SK-N-SH treated with all-trans-retinoic acid at 6 μM for 48 hours (cell line): ENCODE measurements around the gene SPINK5.

Experiments used
- ATAC-seq: fragments of 200-7000 bp; cut with Tn5 transposase; 3 replicates; pipeline ENCODE4 v1.9.1; 2020; ENCODE audit warnings: mild to moderate bottlenecking, moderate library complexity
- ARNTL ChIP-seq: fragments of 450-650 bp; formaldehyde crosslinking; IDR thresholded peaks from 2 replicates; pipeline ENCODE4 v1.5.0; 2020; ENCODE audit warnings: low read depth, mild to moderate bottlenecking, moderate library complexity, borderline replicate concordance
- BACH2 ChIP-seq: fragments of 250-450 bp; sonication (Bioruptor Pico); IDR thresholded peaks from 2 replicates; pipeline ENCODE4 v1.9.0; 2021; ENCODE audit warnings: mild to moderate bottlenecking, borderline replicate concordance
- CREB5 ChIP-seq: fragments of 250-450 bp; sonication (Bioruptor Pico); IDR thresholded peaks from 2 replicates; pipeline ENCODE4 v1.5.1; 2020; ENCODE audit warnings: low read depth, mild to moderate bottlenecking, moderate library complexity
- CSDC2 ChIP-seq: fragments of 250-450 bp; sonication (Bioruptor Pico); IDR thresholded peaks from 2 replicates; pipeline ENCODE4 v1.5.0; 2020; ENCODE audit warnings: mild to moderate bottlenecking, moderate library complexity
- CSRNP3 ChIP-seq: fragments of 250-450 bp; sonication (Bioruptor Pico); IDR thresholded peaks from 2 replicates; pipeline ENCODE4 v1.5.1; 2021; ENCODE audit warnings: mild to moderate bottlenecking, moderate library complexity
- ESRRG ChIP-seq: fragments of 250-450 bp; sonication (Bioruptor Pico); IDR thresholded peaks from 2 replicates; pipeline ENCODE4 v1.6.1; 2021; ENCODE audit warnings: mild to moderate bottlenecking
- GLIS3 ChIP-seq: fragments of 250-450 bp; sonication (Bioruptor Pico); IDR thresholded peaks from 2 replicates; pipeline ENCODE4 v1.5.0; 2020; ENCODE audit warnings: mild to moderate bottlenecking, moderate library complexity
- ISL1 ChIP-seq: fragments of 250-450 bp; sonication (Bioruptor Pico); IDR thresholded peaks from 2 replicates; pipeline ENCODE4 v2.1.2; 2022; ENCODE audit warnings: mild to moderate bottlenecking, moderate library complexity
- OSR1 ChIP-seq: fragments of 250-450 bp; sonication (Bioruptor Pico); IDR thresholded peaks from 2 replicates; pipeline ENCODE4 v1.8.0; 2022; ENCODE audit warnings: moderate library complexity, mild to moderate bottlenecking, inconsistent platforms
- PATZ1 ChIP-seq: fragments of 250-450 bp; sonication (Bioruptor Pico); IDR thresholded peaks from 2 replicates; pipeline ENCODE4 v1.8.0; 2020; ENCODE audit warnings: mild to moderate bottlenecking, moderate library complexity, borderline replicate concordance
- POU6F1 ChIP-seq: fragments of 250-450 bp; sonication (Bioruptor Pico); IDR thresholded peaks from 2 replicates; pipeline ENCODE4 v1.8.0; 2021; ENCODE audit warnings: low read depth, mild to moderate bottlenecking, moderate library complexity, borderline replicate concordance
- PPARA ChIP-seq: fragments of 250-450 bp; sonication (Bioruptor Pico); IDR thresholded peaks from 2 replicates; pipeline ENCODE4 v1.5.0; 2020; ENCODE audit warnings: mild to moderate bottlenecking, borderline replicate concordance
- RARB ChIP-seq: fragments of 250-450 bp; sonication (Bioruptor Pico); IDR thresholded peaks from 2 replicates; pipeline ENCODE4 v1.8.0; 2021; ENCODE audit warnings: mild to moderate bottlenecking, moderate library complexity
- SNAI2 ChIP-seq: fragments of 250-450 bp; sonication (Bioruptor Pico); IDR thresholded peaks from 2 replicates; pipeline ENCODE4 v1.5.0; 2020; ENCODE audit warnings: mild to moderate bottlenecking, moderate library complexity
- TCF4 ChIP-seq: fragments of 250-450 bp; sonication (Bioruptor Pico); IDR thresholded peaks from 2 replicates; pipeline ENCODE4 v1.8.0; 2021; ENCODE audit warnings: mild to moderate bottlenecking, moderate library complexity, borderline replicate concordance
- TOX ChIP-seq: fragments of 250-450 bp; sonication (Bioruptor Pico); IDR thresholded peaks from 2 replicates; pipeline ENCODE4 v1.8.0; 2021; ENCODE audit warnings: mild to moderate bottlenecking, moderate library complexity, borderline replicate concordance
- TSHZ2 ChIP-seq: fragments of 250-450 bp; sonication (Bioruptor Pico); IDR thresholded peaks from 2 replicates; pipeline ENCODE4 v1.5.0; 2020; ENCODE audit warnings: mild to moderate bottlenecking, moderate library complexity
- ZC3H10 ChIP-seq: fragments of 250-450 bp; sonication (Bioruptor Pico); IDR thresholded peaks from 2 replicates; pipeline ENCODE4 v1.5.1; 2021; ENCODE audit warnings: mild to moderate bottlenecking, moderate library complexity
- ZFP3 ChIP-seq: fragments of 250-450 bp; sonication (Bioruptor Pico); IDR thresholded peaks from 2 replicates; pipeline ENCODE4 v1.5.0; 2020; ENCODE audit warnings: mild to moderate bottlenecking, moderate library complexity
- ZFP30 ChIP-seq: fragments of 450-650 bp; formaldehyde crosslinking; IDR thresholded peaks from 2 replicates; pipeline ENCODE4 v1.5.0; 2022; ENCODE audit warnings: mild to moderate bottlenecking, moderate library complexity
- ZNF565 ChIP-seq: fragments of 450-650 bp; formaldehyde crosslinking; conservative IDR thresholded peaks from 2 replicates; pipeline ENCODE4 v1.5.0; 2020; ENCODE audit warnings: low read depth, mild to moderate bottlenecking, moderate library complexity
- ZNF70 ChIP-seq: fragments of 450-650 bp; formaldehyde crosslinking; IDR thresholded peaks from 2 replicates; pipeline ENCODE4 v1.5.0; 2020; ENCODE audit warnings: mild to moderate bottlenecking, moderate library complexity
- ZNF8 ChIP-seq: fragments of 450-650 bp; formaldehyde crosslinking; IDR thresholded peaks from 2 replicates; pipeline ENCODE4 v1.5.0; 2020; ENCODE audit warnings: mild to moderate bottlenecking, moderate library complexity

The SPINK5 gene

GRCh38 chr5:148083203-148083602 is 19.4 kb downstream of the SPINK5 start:
- no peak for ATAC-seq
- no peak for TF ChIP-seq CREB5
- TF ChIP-seq CSDC2 (CRISPR knock-in tag) = no peak
- no peak for TF ChIP-seq OSR1 (CRISPR knock-in tag)
- TF ChIP-seq PATZ1 (CRISPR knock-in tag) = no peak
- no peak for TF ChIP-seq SNAI2
- TF ChIP-seq BACH2 (CRISPR knock-in tag) = no peak
- no peak for TF ChIP-seq ZNF70 (CRISPR knock-in tag)
- no peak for TF ChIP-seq TCF4 (CRISPR knock-in tag)
- TF ChIP-seq ZNF8 (CRISPR knock-in tag) = no peak
- no peak for TF ChIP-seq TSHZ2 (CRISPR knock-in tag)
- TF ChIP-seq ESRRG (CRISPR knock-in tag) = no peak
- TF ChIP-seq GLIS3 (CRISPR knock-in tag) = no peak
- no peak for TF ChIP-seq TOX (CRISPR knock-in tag)
- no peak for TF ChIP-seq ISL1 (CRISPR knock-in tag)
- TF ChIP-seq ZFP3 = no peak
- no peak for TF ChIP-seq ZC3H10 (CRISPR knock-in tag)
- no peak for TF ChIP-seq PPARA
- TF ChIP-seq POU6F1 (CRISPR knock-in tag) = no peak
- TF ChIP-seq RARB (CRISPR knock-in tag) = no peak
- no peak for TF ChIP-seq ZNF565 (CRISPR knock-in tag)

- no peak for ATAC-seq
- TF ChIP-seq ESRRG (CRISPR knock-in tag) (no peak), ZNF70 (CRISPR knock-in tag) (no peak), ZC3H10 (CRISPR knock-in tag) (no peak), GLIS3 (CRISPR knock-in tag) (no peak), ZFP3 (no peak), ARNTL (no peak), PATZ1 (CRISPR knock-in tag) (no peak), CREB5 (no peak), TSHZ2 (CRISPR knock-in tag) (no peak), PPARA (no peak), RARB (CRISPR knock-in tag) (no peak), TCF4 (CRISPR knock-in tag) (no peak), ZFP30 (no peak), ZNF8 (CRISPR knock-in tag) (no peak), CSRNP3 (no peak), SNAI2 (no peak), OSR1 (CRISPR knock-in tag) (no peak), ISL1 (CRISPR knock-in tag) (no peak), TOX (CRISPR knock-in tag) (no peak)
- TF ChIP-seq, all 23 proteins: peak for 0
Measured at GRCh38 chr5:148084269-148084668, 20.5 kb downstream of the SPINK5 start.
